Lung (tissue), 13 donors: ENCODE results near the gene MYLIP. TPM values are rescaled to one million over a fixed set of nuclear protein-coding genes. Genes with fewer than 3 reads are reported as not detected.

Source experiments
- ATAC-seq: fragments of 200-7000 bp; cut with Tn5 transposase; one replicate; pipeline ENCODE4 v1.9.1; 2020; ENCODE audit warnings: moderate number of reproducible peaks; ENCODE audit not compliant: insufficient read depth, low FRiP score
- DNase-seq, 3 donors: peaks; one replicate each; pipeline ENCODE4 v3.0.0-alpha.2; 2013 to 2017
- H3K27ac ChIP-seq, 2 donors: one replicate each; pipeline ENCODE4 v1.5.1; 2013; ENCODE audit warnings: mild to moderate bottlenecking in 2 of 2, moderate library complexity in 2 of 2, control low read depth in 1 of 2, inconsistent platforms in 1 of 2, low read depth in 1 of 2, low read length in 1 of 2
- H3K27me3 ChIP-seq, 3 donors: one replicate each; pipeline ENCODE4 v1.5.1; 2013; ENCODE audit warnings: low read length in 2 of 3; ENCODE audit not compliant: control insufficient read depth in 3 of 3, insufficient read depth in 3 of 3
- H3K36me3 ChIP-seq, 4 donors: one replicate each; pipeline ENCODE4 v1.5.1; 2013; ENCODE audit warnings: low read length in 4 of 4, mild to moderate bottlenecking in 1 of 4, moderate library complexity in 1 of 4; ENCODE audit not compliant: control insufficient read depth in 4 of 4, insufficient read depth in 4 of 4
- H3K4me1 ChIP-seq, 5 donors: one replicate each; pipeline ENCODE4 v1.5.1; 2013; ENCODE audit warnings: low read length in 5 of 5, mild to moderate bottlenecking in 2 of 5, moderate library complexity in 1 of 5; ENCODE audit not compliant: control insufficient read depth in 5 of 5, insufficient read depth in 5 of 5
- H3K4me3 ChIP-seq: one replicate; pipeline ENCODE4 v1.5.1; 2013; ENCODE audit warnings: mild to moderate bottlenecking, control low read depth, moderate library complexity
- H3K9ac ChIP-seq, 2 donors: one replicate each; pipeline ENCODE4 v1.5.1; 2013; ENCODE audit warnings: low read length in 2 of 2, control low read depth in 1 of 2; ENCODE audit not compliant: insufficient read depth in 1 of 2
- H3K9me3 ChIP-seq, 4 donors: one replicate each; pipeline ENCODE4 v1.5.1; 2013; ENCODE audit warnings: low read length in 3 of 4, mild to moderate bottlenecking in 1 of 4, moderate library complexity in 1 of 4; ENCODE audit not compliant: control insufficient read depth in 4 of 4, insufficient read depth in 3 of 4
- WGBS, 2 donors: extraction: QIAGEN DNeasy Blood & Tissue Kit; methylation state at CpG; one replicate each; pipeline ENCODE4 v1.1.7; 2013; 5-methylcytosine and 5-hydroxymethylcytosine counted together
- polyA plus RNA-seq, 2 donors: library from polyadenylated mRNA; stranded (reverse); fragments of 200-250 nt; gene quantifications; one replicate each; pipeline ENCODE4 v1.2.1, GENCODE V29; 2013
- small RNA-seq: library from RNA; depleted of rRNA; stranded (forward); fragments of <200 nt; gene quantifications from one replicate; pipeline ENCODE3, GENCODE V24; 2014; ENCODE audit warnings: low replicate concordance
- total RNA-seq, 2 donors: library from RNA; depleted of rRNA in 1 of 2; stranded (reverse); fragments of >200 nt in 1 of 2; gene quantifications; one replicate each; pipeline ENCODE4 v1.2.1, GENCODE V29; 2014 to 2021
- TF ChIP-seq, protein P1 (sequence below): IDR thresholded peaks from 2 replicates; pipeline ENCODE4 v1.5.1; 2012; ENCODE audit warnings: mild to moderate bottlenecking; ENCODE audit errors: control extremely low read depth, extremely low read depth
- donor health status: control.
- donor health status: control.
- donor health status: Bipolar disorder and iron deficiency.
- donor health status: healthy.
- donor health status: DM: yes; HTN: yes; CAD: no.

The MYLIP gene
- total and polyA plus RNA-seq, 4 donors, result 16.7 to 118 (median 26.1) TPM

DNA sequence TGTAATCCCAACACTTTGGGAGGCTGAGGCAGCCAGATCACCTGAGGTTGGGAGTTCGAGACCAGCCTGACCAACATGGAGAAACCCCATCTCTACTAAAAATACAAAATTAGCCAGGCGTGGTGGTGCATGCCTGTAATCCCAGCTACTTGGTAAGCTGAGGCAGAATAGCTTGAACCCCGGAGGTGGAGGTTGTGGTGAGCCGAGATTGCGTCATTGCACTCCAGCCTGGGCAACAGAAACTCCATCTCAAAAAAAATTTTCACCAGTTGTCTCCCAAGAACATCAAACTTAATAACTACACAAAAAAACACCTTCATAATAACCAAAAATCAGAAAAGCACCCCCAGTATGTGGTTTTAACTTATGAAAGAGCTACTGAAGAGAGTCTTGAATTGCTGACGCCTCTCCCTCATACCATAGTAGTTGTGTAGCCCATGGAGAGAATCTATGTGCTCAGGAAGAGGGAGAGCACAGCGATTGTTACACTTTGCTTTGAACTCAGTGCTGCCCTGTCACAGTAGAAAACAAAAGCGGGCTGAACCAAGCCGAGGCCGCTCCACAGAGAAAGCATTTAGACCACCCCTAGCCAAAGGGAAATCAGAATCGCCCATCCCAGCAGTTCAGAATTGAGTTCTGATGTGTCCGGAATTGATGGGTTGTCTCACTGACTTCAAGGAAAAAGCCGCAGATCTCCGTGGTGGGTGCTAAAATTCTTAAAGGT lies 67.5 kb downstream of the MYLIP start:
- no peak overlapping the region for H3K4me3 ChIP-seq
- peaks cover 0 to 14% (median 9%) of the 10 kb centered on the region in 5 donors for H3K4me1 ChIP-seq
- TF ChIP-seq, protein P1, sequence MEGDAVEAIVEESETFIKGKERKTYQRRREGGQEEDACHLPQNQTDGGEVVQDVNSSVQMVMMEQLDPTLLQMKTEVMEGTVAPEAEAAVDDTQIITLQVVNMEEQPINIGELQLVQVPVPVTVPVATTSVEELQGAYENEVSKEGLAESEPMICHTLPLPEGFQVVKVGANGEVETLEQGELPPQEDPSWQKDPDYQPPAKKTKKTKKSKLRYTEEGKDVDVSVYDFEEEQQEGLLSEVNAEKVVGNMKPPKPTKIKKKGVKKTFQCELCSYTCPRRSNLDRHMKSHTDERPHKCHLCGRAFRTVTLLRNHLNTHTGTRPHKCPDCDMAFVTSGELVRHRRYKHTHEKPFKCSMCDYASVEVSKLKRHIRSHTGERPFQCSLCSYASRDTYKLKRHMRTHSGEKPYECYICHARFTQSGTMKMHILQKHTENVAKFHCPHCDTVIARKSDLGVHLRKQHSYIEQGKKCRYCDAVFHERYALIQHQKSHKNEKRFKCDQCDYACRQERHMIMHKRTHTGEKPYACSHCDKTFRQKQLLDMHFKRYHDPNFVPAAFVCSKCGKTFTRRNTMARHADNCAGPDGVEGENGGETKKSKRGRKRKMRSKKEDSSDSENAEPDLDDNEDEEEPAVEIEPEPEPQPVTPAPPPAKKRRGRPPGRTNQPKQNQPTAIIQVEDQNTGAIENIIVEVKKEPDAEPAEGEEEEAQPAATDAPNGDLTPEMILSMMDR, result no peak
- no peak overlapping the region for H3K27ac ChIP-seq
- no peak overlapping the region for H3K9ac ChIP-seq
- no peaks in the 10 kb centered on the region for H3K36me3 ChIP-seq
- H3K9me3 ChIP-seq, result no peaks in the 10 kb centered on the region
- 88 to 92% methylated on average over 14 of the region's 14 CpGs for whole genome bisulfite sequencing, 2 donors
- ATAC-seq (no peak), DNase-seq (no peak)
- no peaks in the 10 kb centered on the region for H3K27me3 ChIP-seq

DNA sequence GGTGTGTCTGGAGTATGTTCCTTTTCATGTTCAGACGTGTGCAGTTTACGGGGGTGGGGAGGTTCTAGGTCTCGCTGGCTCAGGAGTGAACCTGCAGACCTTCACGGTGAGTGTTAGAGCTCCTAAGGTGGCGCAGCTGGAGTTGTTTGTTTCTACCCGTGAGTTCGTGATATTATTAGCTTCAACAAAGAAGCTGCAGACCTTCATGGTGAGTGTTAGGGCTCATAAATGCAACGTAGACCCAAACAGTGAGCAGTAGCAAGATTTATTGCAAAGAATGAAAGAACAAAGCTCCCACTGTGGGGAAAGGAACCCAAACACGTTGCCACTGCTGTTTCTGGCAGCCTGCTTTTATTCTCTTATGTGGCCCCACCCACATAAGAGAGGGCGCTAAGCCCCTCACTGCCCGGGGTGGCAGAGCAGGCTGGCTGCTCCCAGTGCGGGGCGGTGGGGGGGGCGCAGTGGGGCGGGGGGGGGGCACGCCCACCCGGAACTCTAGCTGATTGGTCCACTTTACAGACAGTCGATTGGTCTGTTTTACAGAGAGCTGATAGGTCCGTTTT lies 68.2 kb downstream of the MYLIP start:
- Histone ChIP-seq H3K36me3 (no peaks in the 10 kb centered on the region), H3K27me3 (no peaks in the 10 kb centered on the region), H3K9ac (no peak overlapping the region), H3K4me3 (no peak overlapping the region), H3K27ac (no peak overlapping the region), H3K9me3 (no peaks in the 10 kb centered on the region), H3K4me1 (peaks cover 0 to 14% (median 9%) of the 10 kb centered on the region in 5 donors)
- no peak for DNase-seq
- TF ChIP-seq, protein P1, result no peak
- no peak for ATAC-seq
- WGBS, 2 donors, result 85 to 93% methylated on average over 19 of the region's 19 CpGs

Small RNAs within 50 kb of the gene (small RNA-seq; reads per million reads assigned to genes)
- not detected for gene MIR4639

Other genes starting within 250 kb of the MYLIP start
- gene GMPR, start 109.5 kb downstream of the MYLIP start, total RNA-seq, result 10 to 100 TPM in 1 of 2 donors, 1 to 10 TPM in 1; 8.6 to 16.6 TPM
- gene GMPR, start 109.5 kb downstream of the MYLIP start, polyA plus RNA-seq, result 10 to 100 TPM in 1 of 2 donors, 1 to 10 TPM in 1; 9.5 to 16.2 TPM